B cell (primary cell): ENCODE measurements around the gene RBBP8. TPM values are rescaled to one million over a fixed set of nuclear protein-coding genes. Genes with fewer than 3 reads are reported as not detected.

Experiments
- ATAC-seq: fragments of 200-7000 bp; cut with Tn5 transposase; one replicate; pipeline ENCODE4 v1.10.0; 2021; ENCODE audit warnings: low read depth, mild to moderate bottlenecking, moderate number of reproducible peaks, moderate library complexity
- CTCF ChIA-PET: fragments of 350-600 bp; sonication (Branson Sonifier 250); formaldehyde crosslinking; loops from one replicate; lab custom pipeline; 2021; ENCODE audit warnings: antibody characterized with exemption, inconsistent platforms; lab: Charles Lee
- POLR2A ChIA-PET: fragments of 350-600 bp; sonication (Branson Sonifier 250); formaldehyde crosslinking; loops from one replicate; lab custom pipeline; 2021; ENCODE audit warnings: antibody characterized with exemption; lab: Charles Lee
- DNase-seq: peaks from one replicate; pipeline ENCODE4 v3.0.0; 2013
- H2AFZ ChIP-seq: 2 replicates; pipeline ENCODE4 v1.6.1; 2012; ENCODE audit warnings: mild to moderate bottlenecking, low read depth, low read length; ENCODE audit not compliant: insufficient read depth, poor library complexity, severe bottlenecking
- H3K27ac ChIP-seq, 2 donors: 1 replicate in 1 of 2; 2 replicates in 1 of 2; pipeline ENCODE4 v1.5.1; 2012 to 2013; ENCODE audit warnings: low read length in 2 of 2, mild to moderate bottlenecking in 2 of 2, moderate library complexity in 1 of 2
- H3K27me3 ChIP-seq, 4 experiments: fragments of 200-600 bp in 1 of 4; sonication (generic) in 1 of 4; replicated peaks in 1 of 4; 1 replicate in 2 of 4; 2 replicates in 2 of 4; pipeline versions ENCODE4 v1.6.1 to v1.7.0; 2013 to 2016; ENCODE audit warnings: low read length in 3 of 4, mild to moderate bottlenecking in 2 of 4, mixed read lengths in 1 of 4, moderate library complexity in 1 of 4; ENCODE audit not compliant: insufficient read depth in 4 of 4, control insufficient read depth in 3 of 4; ENCODE audit errors: control extremely low read depth in 1 of 4
- H3K36me3 ChIP-seq, 2 experiments: replicated peaks in 1 of 2; 1 replicate in 1 of 2; 2 replicates in 1 of 2; pipeline versions ENCODE4 v1.6.1 to v1.7.1; 2013; ENCODE audit warnings: low read length in 1 of 2; ENCODE audit not compliant: insufficient read depth in 2 of 2, control insufficient read depth in 1 of 2; ENCODE audit errors: control extremely low read depth in 1 of 2, extremely low read depth in 1 of 2
- H3K4me1 ChIP-seq, 2 donors: fragments of 200-600 bp in 1 of 2; sonication (generic) in 1 of 2; 1 replicate in 1 of 2; 2 replicates in 1 of 2; pipeline versions ENCODE4 v1.5.1 to v1.6.1; 2013 to 2017; ENCODE audit warnings: low read length in 2 of 2; ENCODE audit not compliant: control insufficient read depth in 2 of 2, insufficient read depth in 2 of 2
- H3K4me2 ChIP-seq: replicated peaks from 2 replicates; pipeline ENCODE3; 2012; ENCODE audit warnings: mild to moderate bottlenecking, low read depth, low read length; ENCODE audit not compliant: poor library complexity, severe bottlenecking
- H3K4me3 ChIP-seq, 5 experiments: fragments of 200-600 bp in 1 of 5; sonication (generic) in 1 of 5; 1 replicate in 3 of 5; 2 replicates in 2 of 5; pipeline versions ENCODE4 v1.5.1 to v1.7.0; 2011 to 2016; ENCODE audit warnings: low read length in 4 of 5, mild to moderate bottlenecking in 4 of 5, low read depth in 2 of 5, control low read depth in 1 of 5, moderate library complexity in 1 of 5; ENCODE audit not compliant: insufficient read depth in 1 of 5; ENCODE audit errors: control extremely low read depth in 1 of 5, extremely low read depth in 1 of 5
- H3K79me2 ChIP-seq: fragments of 200-600 bp; sonication (generic); one replicate; pipeline ENCODE4 v1.6.0; 2016; ENCODE audit warnings: low read length; ENCODE audit not compliant: control insufficient read depth, insufficient read depth
- H3K9ac ChIP-seq: fragments of 200-600 bp; sonication (generic); 2 replicates; pipeline ENCODE4 v1.6.1; 2017; ENCODE audit warnings: mild to moderate bottlenecking, low read length, moderate library complexity
- H3K9me3 ChIP-seq, 3 donors: one replicate each; pipeline versions ENCODE4 v1.6.1 to v1.7.1; 2013; ENCODE audit warnings: low read length in 2 of 3; ENCODE audit not compliant: control insufficient read depth in 2 of 3, insufficient read depth in 1 of 3; ENCODE audit errors: control extremely low read depth in 1 of 3
- H4K20me1 ChIP-seq: 2 replicates; pipeline ENCODE4 v1.6.0; 2012; ENCODE audit warnings: mild to moderate bottlenecking, low read length; ENCODE audit not compliant: insufficient read depth, control insufficient read depth, poor library complexity, severe bottlenecking
- H3K27ac Mint-ChIP-seq: one replicate; pipeline ENCODE4 v1.8.0; 2021; ENCODE audit warnings: mixed read lengths
- H3K27me3 Mint-ChIP-seq: one replicate; pipeline ENCODE4 v1.8.0; 2021; ENCODE audit warnings: mixed read lengths
- H3K4me1 Mint-ChIP-seq: one replicate; pipeline ENCODE4 v1.8.0; 2021; ENCODE audit warnings: mixed read lengths
- H3K4me3 Mint-ChIP-seq: one replicate; pipeline ENCODE4 v1.8.0; 2021; ENCODE audit warnings: mixed read lengths
- H3K9me3 Mint-ChIP-seq: one replicate; pipeline ENCODE4 v1.8.0; 2022; ENCODE audit warnings: mixed read lengths; ENCODE audit not compliant: insufficient read depth
- EZH2 ChIP-seq: IDR thresholded peaks from 2 replicates; pipeline ENCODE4 v1.6.1; 2012; ENCODE audit warnings: borderline replicate concordance, low read depth, mild to moderate bottlenecking, moderate library complexity, low read length; ENCODE audit not compliant: insufficient read depth, poor library complexity, severe bottlenecking
- WGBS: methylation state at CpG from one replicate; pipeline ENCODE4 v1.1.5; 2013; ENCODE audit warnings: missing lambda C conversion rate; ENCODE audit not compliant: insufficient coverage; 5-methylcytosine and 5-hydroxymethylcytosine counted together
- intact Hi-C: fragments of 100-400 bp; cut with micrococcal nuclease; formaldehyde crosslinking; loops from one replicate; pipeline ENCODE4 v1.10.0; 2022
- polyA plus RNA-seq: library from polyadenylated mRNA; depleted of rRNA; stranded (reverse); fragments of >200 nt; gene quantifications from 2 replicates; pipeline ENCODE4 v1.2.3, GENCODE V29; 2012
- total RNA-seq, 2 donors: library from RNA; stranded (reverse); fragments of 120-200 nt in 1 of 2; gene quantifications; 1 replicate in 1 of 2; 2 replicates in 1 of 2; pipeline versions ENCODE4 v1.2.3 to v1.2.4, GENCODE V29; 2013 to 2022
- TF ChIP-seq, protein P1 (sequence below): fragments of 200-600 bp; IDR thresholded peaks from one replicate; pipeline ENCODE4 v1.8.0; 2022; ENCODE audit warnings: antibody characterized with exemption, mild to moderate bottlenecking

RBBP8 gene
- total and polyA plus RNA-seq, 2 donors (not counting 1 experiment from before 2014, with no cell fraction given): 2.9 to 18.0 TPM

DNA sequence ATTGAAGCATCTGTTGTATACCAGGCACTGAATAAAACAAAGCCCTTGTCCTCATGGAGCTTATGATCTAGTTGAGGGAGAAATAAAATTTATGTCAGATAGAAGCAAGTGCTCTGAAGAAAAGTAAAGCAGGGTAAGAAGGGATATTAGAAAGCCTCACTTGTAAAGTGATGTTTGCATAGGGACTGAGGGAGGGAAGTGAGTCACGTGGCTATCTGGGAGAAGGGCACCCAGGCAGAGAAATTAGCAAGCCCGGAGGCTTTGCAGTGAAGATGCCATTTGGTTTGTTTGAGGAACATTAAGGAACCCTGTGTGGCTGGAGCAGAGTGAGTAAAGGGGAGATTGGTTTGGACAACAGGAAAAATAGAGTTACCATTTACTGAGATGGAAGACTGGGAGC, 52.1 kb downstream of the RBBP8 start:
- H3K9me3 Mint-ChIP-seq: no peaks in the 10 kb centered on the region
- ChIA-PET POLR2A (no interaction called here), CTCF (interaction anchor here (0.6 to 4.7 kb wide), 6 partner anchors 17 to 531 kb away, joined by 3 to 34 read pairs (median 8); no protein-coding TSS in a partner anchor)

DNA sequence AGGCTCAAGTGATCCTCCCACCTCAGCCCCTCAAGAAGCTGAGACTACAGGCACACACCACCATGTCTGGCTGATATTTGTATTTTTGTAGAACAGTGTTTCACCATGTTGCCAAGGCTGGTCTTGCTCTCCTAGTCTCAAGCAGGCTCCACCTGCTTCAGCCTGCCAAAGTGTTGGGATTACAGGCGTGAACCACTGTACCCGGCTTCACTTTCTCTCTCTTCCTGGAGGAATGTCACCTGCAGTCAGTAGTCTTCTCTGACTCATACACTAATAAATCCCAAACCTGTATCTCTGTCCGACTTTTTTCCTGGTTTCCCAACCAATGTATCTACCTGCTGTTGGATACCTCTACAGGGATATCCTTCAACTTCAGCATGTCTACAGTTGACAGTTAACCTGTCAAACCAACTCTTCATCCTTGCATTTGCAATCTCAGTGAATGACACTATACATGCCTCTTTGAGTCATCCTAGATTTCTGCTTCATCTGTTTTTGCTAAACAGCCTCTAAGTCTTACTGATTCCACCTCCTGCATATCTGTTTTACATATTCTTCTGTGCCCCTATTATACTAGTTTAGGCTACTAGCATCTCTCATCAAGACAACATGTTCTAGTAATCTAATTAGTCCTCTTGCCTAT, 54.5 kb downstream of the RBBP8 start:
- intact Hi-C loops: no loop called here
- H3K4me3 ChIP-seq: peak overlapping the region in 1 of 5 experiments; percentile 6
- DNase-seq: no peak
- H3K9ac ChIP-seq: peak overlapping the region; percentile 36
- H4K20me1 ChIP-seq: no peaks in the 10 kb centered on the region
- peak overlapping the region; percentile 41 for H2AFZ ChIP-seq
- Mint-ChIP-seq H3K4me1 (no peaks in the 10 kb centered on the region), H3K9me3 (no peaks in the 10 kb centered on the region), H3K4me3 (no peak overlapping the region), H3K27me3 (no peaks in the 10 kb centered on the region), H3K27ac (no peak overlapping the region)
- peak overlapping the region in 1 of 2 donors; percentile 28 for H3K27ac ChIP-seq
- no peaks in the 10 kb centered on the region for H3K9me3 ChIP-seq
- ChIA-PET POLR2A (no interaction called here), CTCF (no interaction called here)
- no peak for ATAC-seq
- H3K27me3 ChIP-seq: no peaks in the 10 kb centered on the region
- TF ChIP-seq EZH2: no peak
- TF ChIP-seq, protein P1, sequence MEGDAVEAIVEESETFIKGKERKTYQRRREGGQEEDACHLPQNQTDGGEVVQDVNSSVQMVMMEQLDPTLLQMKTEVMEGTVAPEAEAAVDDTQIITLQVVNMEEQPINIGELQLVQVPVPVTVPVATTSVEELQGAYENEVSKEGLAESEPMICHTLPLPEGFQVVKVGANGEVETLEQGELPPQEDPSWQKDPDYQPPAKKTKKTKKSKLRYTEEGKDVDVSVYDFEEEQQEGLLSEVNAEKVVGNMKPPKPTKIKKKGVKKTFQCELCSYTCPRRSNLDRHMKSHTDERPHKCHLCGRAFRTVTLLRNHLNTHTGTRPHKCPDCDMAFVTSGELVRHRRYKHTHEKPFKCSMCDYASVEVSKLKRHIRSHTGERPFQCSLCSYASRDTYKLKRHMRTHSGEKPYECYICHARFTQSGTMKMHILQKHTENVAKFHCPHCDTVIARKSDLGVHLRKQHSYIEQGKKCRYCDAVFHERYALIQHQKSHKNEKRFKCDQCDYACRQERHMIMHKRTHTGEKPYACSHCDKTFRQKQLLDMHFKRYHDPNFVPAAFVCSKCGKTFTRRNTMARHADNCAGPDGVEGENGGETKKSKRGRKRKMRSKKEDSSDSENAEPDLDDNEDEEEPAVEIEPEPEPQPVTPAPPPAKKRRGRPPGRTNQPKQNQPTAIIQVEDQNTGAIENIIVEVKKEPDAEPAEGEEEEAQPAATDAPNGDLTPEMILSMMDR: no peak
- peak overlapping the region; percentile 42 for H3K4me2 ChIP-seq
- H3K79me2 ChIP-seq: no peaks in the 10 kb centered on the region
- H3K36me3 ChIP-seq: no peaks in the 10 kb centered on the region
- 100% methylated on average over 3 of the region's 3 CpGs for WGBS
- peaks cover 9 to 11% of the 10 kb centered on the region in 2 donors for H3K4me1 ChIP-seq

More for the DNA sequence above, 52.1 kb downstream of the RBBP8 start:
- H3K27ac Mint-ChIP-seq: no peak overlapping the region
- H3K4me2 ChIP-seq: no peak overlapping the region
- H3K79me2 ChIP-seq: no peaks in the 10 kb centered on the region
- no peaks in the 10 kb centered on the region for H3K36me3 ChIP-seq
- no peak overlapping the region for H3K9ac ChIP-seq
- intact Hi-C loops: no loop called here
- no peaks in the 10 kb centered on the region for H3K27me3 ChIP-seq
- ATAC-seq (no peak), DNase-seq (no peak)
- H3K27ac ChIP-seq: no peak overlapping the region
- peaks cover 15% of the 10 kb centered on the region for H3K4me1 Mint-ChIP-seq
- H4K20me1 ChIP-seq: no peaks in the 10 kb centered on the region
- TF ChIP-seq, protein P1: no peak
- TF ChIP-seq EZH2: no peak
- peaks cover 23% of the 10 kb centered on the region in 2 donors for H3K4me1 ChIP-seq
- no peak overlapping the region for H3K4me3 Mint-ChIP-seq
- H3K27me3 Mint-ChIP-seq: no peaks in the 10 kb centered on the region
- WGBS: 96% methylated on average over 2 of the region's 2 CpGs
- no peak overlapping the region for H2AFZ ChIP-seq
- no peak overlapping the region for H3K4me3 ChIP-seq
- no peaks in the 10 kb centered on the region for H3K9me3 ChIP-seq
